ENCODE data around the gene SUSD5. TPM values are rescaled to one million over a fixed set of nuclear protein-coding genes. Genes with fewer than 3 reads are reported as not detected.
"Not testable (repeated sequence)": the region's sequence is repeated elsewhere in the genome, so short reads cannot be mapped to it uniquely, and the experiment has no call there.

SUSD5 gene
- polyA plus RNA-seq, 4 donors = 0.21 to 2.0 (median 0.27) TPM; not detected in 1

DNA sequence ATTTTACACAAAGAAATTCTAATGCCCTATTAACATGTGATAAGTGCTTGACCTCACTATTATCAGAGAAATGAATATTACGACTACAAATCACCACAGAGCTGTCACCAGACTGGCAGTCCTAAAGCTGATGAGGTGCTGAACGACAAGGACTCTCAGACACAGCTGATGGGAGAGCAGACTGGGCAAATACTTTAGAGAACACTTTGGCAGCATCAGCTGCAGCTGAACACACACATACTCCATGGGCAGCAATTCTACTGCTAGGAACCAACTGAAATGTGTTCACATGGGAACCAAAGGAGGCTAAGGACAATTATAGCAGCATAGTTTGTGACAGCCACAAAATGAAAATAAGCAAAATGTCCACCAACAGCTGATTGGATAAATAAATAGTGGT, 45.5 kb downstream of the SUSD5 start:
- FAIRE-seq = no peak
- Histone ChIP-seq H3K36me3 (ENCODE audit: control insufficient read depth in 3 of 3, insufficient read depth in 2 of 3, low read depth in 1 of 3, low read length in 3 of 3) (no peaks in the 10 kb centered on the region), H3K4me1 (ENCODE audit: control insufficient read depth in 3 of 3, insufficient read depth in 2 of 3, low read depth in 1 of 3, low read length in 2 of 3) (no peaks in the 10 kb centered on the region), H3K9me3 (ENCODE audit: control insufficient read depth in 2 of 2, insufficient read depth in 1 of 2, low read depth in 1 of 2, low read length in 1 of 2) (no peaks in the 10 kb centered on the region), H3K27me3 (ENCODE audit: control insufficient read depth in 3 of 3, insufficient read depth in 3 of 3, low read length in 3 of 3) (no peaks in the 10 kb centered on the region), H3K4me3 (ENCODE audit: low read depth in 1 of 3, low read length in 3 of 3) (no peak overlapping the region), H3K27ac (ENCODE audit: low read depth in 1 of 3, low read length in 2 of 3) (no peak overlapping the region)
- WGBS, 3 donors = 18 to 20% (median 18%) methylated on average over 2 of the region's 2 CpGs
- DNase-seq = no peak

- DNase-seq (peak in 1 of 2 donors; percentile 5), FAIRE-seq (no peak)
- WGBS, 3 donors = 55 to 72% (median 56%) methylated on average over 4 of the region's 4 CpGs
- Histone ChIP-seq H3K36me3 (ENCODE audit: control insufficient read depth in 3 of 3, insufficient read depth in 2 of 3, low read depth in 1 of 3, low read length in 3 of 3) (no peaks in the 10 kb centered on the region), H3K9me3 (ENCODE audit: control insufficient read depth in 2 of 2, insufficient read depth in 1 of 2, low read depth in 1 of 2, low read length in 1 of 2) (no peaks in the 10 kb centered on the region), H3K4me1 (ENCODE audit: control insufficient read depth in 3 of 3, insufficient read depth in 2 of 3, low read depth in 1 of 3, low read length in 2 of 3) (no peaks in the 10 kb centered on the region), H3K4me3 (ENCODE audit: low read depth in 1 of 3, low read length in 3 of 3) (no peak overlapping the region), H3K27me3 (ENCODE audit: control insufficient read depth in 3 of 3, insufficient read depth in 3 of 3, low read length in 3 of 3) (no peaks in the 10 kb centered on the region), H3K27ac (ENCODE audit: low read depth in 1 of 3, low read length in 2 of 3) (no peak overlapping the region)
These were observed 47.0 kb downstream of the SUSD5 start for GRCh38 chr3:33171580-33171979.

DNA sequence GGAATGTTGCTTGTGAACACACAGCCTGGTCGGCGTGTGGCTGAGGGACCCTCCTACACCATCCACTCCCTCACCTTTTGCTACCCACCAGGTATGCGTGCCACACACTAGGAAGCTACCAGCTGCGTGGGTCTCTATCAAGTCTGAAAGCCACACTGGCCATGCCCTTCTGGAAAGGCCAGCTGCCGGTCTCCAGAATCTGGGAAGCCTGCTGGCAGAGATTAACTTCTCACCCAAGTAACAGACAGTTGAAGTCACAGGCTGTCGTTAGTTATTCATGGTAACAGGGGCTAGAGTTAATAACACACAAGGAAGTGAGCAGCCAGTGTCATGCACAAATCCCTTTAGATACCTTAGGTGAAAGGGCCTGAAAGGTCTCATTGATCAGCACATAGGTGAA, 48.1 kb downstream of the SUSD5 start:
- no peak overlapping the region for H3K27ac ChIP-seq (ENCODE audit: low read depth in 1 of 3, low read length in 2 of 3)
- H3K9me3 ChIP-seq (ENCODE audit: control insufficient read depth in 2 of 2, insufficient read depth in 1 of 2, low read depth in 1 of 2, low read length in 1 of 2) = no peaks in the 10 kb centered on the region
- H3K27me3 ChIP-seq (ENCODE audit: control insufficient read depth in 3 of 3, insufficient read depth in 3 of 3, low read length in 3 of 3) = no peaks in the 10 kb centered on the region
- 84 to 92% (median 87%) methylated on average over 6 of the region's 6 CpGs for WGBS, 3 donors
- FAIRE-seq (no peak), DNase-seq (no peak)
- no peaks in the 10 kb centered on the region for H3K36me3 ChIP-seq (ENCODE audit: control insufficient read depth in 3 of 3, insufficient read depth in 2 of 3, low read depth in 1 of 3, low read length in 3 of 3)
- H3K4me1 ChIP-seq (ENCODE audit: control insufficient read depth in 3 of 3, insufficient read depth in 2 of 3, low read depth in 1 of 3, low read length in 2 of 3) = no peaks in the 10 kb centered on the region
- no peak overlapping the region for H3K4me3 ChIP-seq (ENCODE audit: low read depth in 1 of 3, low read length in 3 of 3)

GRCh38 chr3:33167716-33168336, 50.8 kb downstream of the SUSD5 start:
- WGBS, 3 donors = 55 to 76% (median 70%) methylated on average over 3 of the region's 3 CpGs

DNA sequence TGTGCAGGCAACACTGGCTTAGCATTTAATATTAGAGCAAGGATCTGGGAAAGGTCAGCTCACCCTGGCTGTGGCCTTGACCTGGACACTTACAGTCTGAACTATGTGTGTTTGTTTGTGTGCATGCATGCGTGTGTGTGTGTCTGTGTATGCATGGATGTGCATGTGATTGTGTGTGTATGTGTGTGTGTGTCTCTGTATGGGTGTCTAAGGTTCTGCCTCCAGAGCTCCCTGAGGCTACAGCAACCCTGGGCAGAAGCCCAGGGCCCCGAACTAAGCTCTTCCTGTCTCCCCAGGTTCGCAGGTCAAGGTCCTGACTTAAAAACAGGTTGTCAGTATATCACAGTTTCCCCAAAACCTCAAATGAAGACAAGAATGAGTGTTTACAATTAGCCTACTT, 51.3 kb downstream of the SUSD5 start:
- no peak for DNase-seq
- 66 to 72% (median 68%) methylated on average over 3 of the region's 3 CpGs for WGBS, 3 donors
- H3K27me3 ChIP-seq (ENCODE audit: control insufficient read depth in 3 of 3, insufficient read depth in 3 of 3, low read length in 3 of 3) = no peaks in the 10 kb centered on the region
- no peak overlapping the region for H3K27ac ChIP-seq (ENCODE audit: low read depth in 1 of 3, low read length in 2 of 3)
- FAIRE-seq = no peak
- no peak overlapping the region for H3K4me3 ChIP-seq (ENCODE audit: low read depth in 1 of 3, low read length in 3 of 3)
- H3K36me3 ChIP-seq (ENCODE audit: control insufficient read depth in 3 of 3, insufficient read depth in 2 of 3, low read depth in 1 of 3, low read length in 3 of 3) = no peaks in the 10 kb centered on the region
- no peaks in the 10 kb centered on the region for H3K4me1 ChIP-seq (ENCODE audit: control insufficient read depth in 3 of 3, insufficient read depth in 2 of 3, low read depth in 1 of 3, low read length in 2 of 3)
- no peaks in the 10 kb centered on the region for H3K9me3 ChIP-seq (ENCODE audit: control insufficient read depth in 2 of 2, insufficient read depth in 1 of 2, low read depth in 1 of 2, low read length in 1 of 2)

More at GRCh38 chr3:33167716-33168336, 50.8 kb downstream of the SUSD5 start:
- no peak for FAIRE-seq
- no peak overlapping the region for H3K4me3 ChIP-seq (ENCODE audit: low read depth in 1 of 3, low read length in 3 of 3)
- H3K27ac ChIP-seq (ENCODE audit: low read depth in 1 of 3, low read length in 2 of 3) = no peak overlapping the region
- no peaks in the 10 kb centered on the region for H3K4me1 ChIP-seq (ENCODE audit: control insufficient read depth in 3 of 3, insufficient read depth in 2 of 3, low read depth in 1 of 3, low read length in 2 of 3)
- no peak for DNase-seq
- H3K27me3 ChIP-seq (ENCODE audit: control insufficient read depth in 3 of 3, insufficient read depth in 3 of 3, low read length in 3 of 3) = no peaks in the 10 kb centered on the region
- no peaks in the 10 kb centered on the region for H3K36me3 ChIP-seq (ENCODE audit: control insufficient read depth in 3 of 3, insufficient read depth in 2 of 3, low read depth in 1 of 3, low read length in 3 of 3)
- H3K9me3 ChIP-seq (ENCODE audit: control insufficient read depth in 2 of 2, insufficient read depth in 1 of 2, low read depth in 1 of 2, low read length in 1 of 2) = no peaks in the 10 kb centered on the region

DNA sequence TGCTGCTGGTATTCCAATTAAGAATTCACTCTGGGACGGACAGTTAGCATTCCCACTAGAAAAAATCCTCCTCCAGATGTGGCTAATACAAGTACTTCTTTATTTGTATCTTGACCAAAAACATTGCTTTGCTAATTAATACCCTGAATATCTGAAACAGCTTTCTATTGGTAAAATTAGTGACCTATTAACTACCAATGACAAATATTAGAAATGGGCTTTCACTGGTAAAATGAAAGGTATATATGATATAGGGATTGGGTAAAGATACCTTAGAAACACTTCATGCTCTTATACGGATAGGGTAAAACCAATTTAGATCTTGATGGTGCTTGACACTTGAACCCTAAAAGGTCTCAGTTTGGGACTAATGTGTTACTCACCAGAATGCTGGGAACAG, 52.5 kb downstream of the SUSD5 start:
- WGBS, 3 donors = 67 to 84% (median 80%) methylated on average over 2 of the region's 2 CpGs
- H3K27me3 ChIP-seq (ENCODE audit: control insufficient read depth in 3 of 3, insufficient read depth in 3 of 3, low read length in 3 of 3) = no peaks in the 10 kb centered on the region
- no peaks in the 10 kb centered on the region for H3K9me3 ChIP-seq (ENCODE audit: control insufficient read depth in 2 of 2, insufficient read depth in 1 of 2, low read depth in 1 of 2, low read length in 1 of 2)
- FAIRE-seq (no peak), DNase-seq (no peak)
- H3K4me1 ChIP-seq (ENCODE audit: control insufficient read depth in 3 of 3, insufficient read depth in 2 of 3, low read depth in 1 of 3, low read length in 2 of 3) = no peaks in the 10 kb centered on the region
- H3K36me3 ChIP-seq (ENCODE audit: control insufficient read depth in 3 of 3, insufficient read depth in 2 of 3, low read depth in 1 of 3, low read length in 3 of 3) = no peaks in the 10 kb centered on the region
- H3K4me3 ChIP-seq (ENCODE audit: low read depth in 1 of 3, low read length in 3 of 3) = no peak overlapping the region
- H3K27ac ChIP-seq (ENCODE audit: low read depth in 1 of 3, low read length in 2 of 3) = no peak overlapping the region

- DNase-seq (no peak), FAIRE-seq (no peak)
- WGBS, 3 donors = 79 to 92% (median 85%) methylated on average over 1 of the region's 1 CpG
- Histone ChIP-seq H3K9me3 (ENCODE audit: control insufficient read depth in 2 of 2, insufficient read depth in 1 of 2, low read depth in 1 of 2, low read length in 1 of 2) (no peaks in the 10 kb centered on the region), H3K4me3 (ENCODE audit: low read depth in 1 of 3, low read length in 3 of 3) (no peak overlapping the region), H3K27ac (ENCODE audit: low read depth in 1 of 3, low read length in 2 of 3) (no peak overlapping the region), H3K27me3 (ENCODE audit: control insufficient read depth in 3 of 3, insufficient read depth in 3 of 3, low read length in 3 of 3) (no peaks in the 10 kb centered on the region), H3K36me3 (ENCODE audit: control insufficient read depth in 3 of 3, insufficient read depth in 2 of 3, low read depth in 1 of 3, low read length in 3 of 3) (no peaks in the 10 kb centered on the region), H3K4me1 (ENCODE audit: control insufficient read depth in 3 of 3, insufficient read depth in 2 of 3, low read depth in 1 of 3, low read length in 2 of 3) (no peaks in the 10 kb centered on the region)
These were observed 53.2 kb downstream of the SUSD5 start for GRCh38 chr3:33165372-33165771.

DNA sequence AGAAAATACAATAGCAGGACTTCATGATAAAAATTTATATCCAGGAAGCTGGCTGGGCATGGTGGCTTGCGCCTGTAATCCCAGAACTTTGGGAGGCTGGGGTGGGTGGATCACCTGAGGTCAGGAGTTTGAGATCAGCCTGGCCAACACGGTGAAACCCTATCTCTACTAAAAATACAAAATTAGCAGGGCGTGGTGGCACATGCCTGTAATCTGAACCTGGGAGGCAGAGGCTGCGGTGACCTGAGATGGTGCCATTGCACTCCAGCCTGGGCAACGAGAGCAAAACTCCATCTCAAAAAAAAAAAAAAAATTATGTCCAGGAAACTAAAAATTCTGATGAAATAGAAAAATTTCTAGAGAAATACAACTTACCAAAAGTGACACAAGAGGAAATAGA, 56.0 kb downstream of the SUSD5 start:
- not testable (repeated sequence) for H3K4me1 ChIP-seq (ENCODE audit: control insufficient read depth in 3 of 3, insufficient read depth in 2 of 3, low read depth in 1 of 3, low read length in 2 of 3); H3K36me3 ChIP-seq (ENCODE audit: control insufficient read depth in 3 of 3, insufficient read depth in 2 of 3, low read depth in 1 of 3, low read length in 3 of 3); H3K9me3 ChIP-seq (ENCODE audit: control insufficient read depth in 2 of 2, insufficient read depth in 1 of 2, low read depth in 1 of 2, low read length in 1 of 2); FAIRE-seq; H3K27me3 ChIP-seq (ENCODE audit: control insufficient read depth in 3 of 3, insufficient read depth in 3 of 3, low read length in 3 of 3); DNase-seq; H3K4me3 ChIP-seq (ENCODE audit: low read depth in 1 of 3, low read length in 3 of 3); H3K27ac ChIP-seq (ENCODE audit: low read depth in 1 of 3, low read length in 2 of 3)
- 56 to 78% (median 65%) methylated on average over 5 of the region's 5 CpGs for WGBS, 3 donors

DNA sequence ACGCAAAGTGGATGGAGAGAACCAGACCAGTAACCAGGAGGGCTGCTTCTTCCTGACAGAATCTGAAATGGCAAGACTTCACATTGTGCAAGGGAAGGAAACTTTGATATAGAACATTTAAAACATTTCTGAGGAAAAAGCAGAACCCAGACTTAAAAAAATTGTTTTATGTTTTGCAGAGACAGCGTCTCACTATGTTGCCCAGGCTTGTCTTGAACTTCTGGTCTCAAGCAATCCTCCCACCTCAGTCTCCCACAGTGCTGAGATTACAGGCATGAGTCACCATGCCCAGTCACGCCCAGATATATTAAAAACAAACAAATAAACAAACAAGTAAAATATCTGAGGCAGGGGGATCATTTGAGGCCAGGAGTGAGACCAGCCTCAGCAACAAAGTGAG, 58.6 kb downstream of the SUSD5 start:
- Histone ChIP-seq H3K27me3 (ENCODE audit: control insufficient read depth in 3 of 3, insufficient read depth in 3 of 3, low read length in 3 of 3) (no peaks in the 10 kb centered on the region), H3K27ac (ENCODE audit: low read depth in 1 of 3, low read length in 2 of 3) (no peak overlapping the region), H3K4me3 (ENCODE audit: low read depth in 1 of 3, low read length in 3 of 3) (no peak overlapping the region), H3K36me3 (ENCODE audit: control insufficient read depth in 3 of 3, insufficient read depth in 2 of 3, low read depth in 1 of 3, low read length in 3 of 3) (no peaks in the 10 kb centered on the region), H3K4me1 (ENCODE audit: control insufficient read depth in 3 of 3, insufficient read depth in 2 of 3, low read depth in 1 of 3, low read length in 2 of 3) (no peaks in the 10 kb centered on the region), H3K9me3 (ENCODE audit: control insufficient read depth in 2 of 2, insufficient read depth in 1 of 2, low read depth in 1 of 2, low read length in 1 of 2) (no peaks in the 10 kb centered on the region)
- DNase-seq (no peak), FAIRE-seq (no peak)
- 66 to 72% (median 70%) methylated on average over 3 of the region's 3 CpGs for WGBS, 3 donors

Measured in small intestine (tissue), 7 donors.